OCI-LY7 (cell line): ENCODE measurements around the gene FUT8. TPM values are rescaled to one million over a fixed set of nuclear protein-coding genes. Genes with fewer than 3 reads are reported as not detected.

Source experiments
- BruUV-seq: library from RNA; stranded (reverse); fragments of 400-500 nt; replicated peaks from 2 replicates; lab custom pipeline; 2021; lab: Mats Ljungman, UMichigan
- CTCF ChIA-PET: fragments of 300-600 bp; sonication (Branson Sonifier 250); formaldehyde crosslinking; loops from one replicate; lab custom pipeline; 2022; ENCODE audit warnings: antibody characterized with exemption; ENCODE audit not compliant: unreplicated experiment; lab: Charles Lee
- POLR2A ChIA-PET: fragments of 300-600 bp; sonication (Branson Sonifier 250); formaldehyde crosslinking; loops from one replicate; lab custom pipeline; 2022; ENCODE audit warnings: antibody characterized with exemption; lab: Charles Lee
- DNase-seq: peaks from one replicate; pipeline ENCODE4 v3.0.0-alpha.2; 2015; ENCODE audit warnings: low spot score
- H2AFZ ChIP-seq: fragments of 200-600 bp; sonication (generic), shearing (Covaris generic); 2 replicates; pipeline ENCODE4 v1.6.1; 2014; ENCODE audit warnings: mild to moderate bottlenecking, antibody characterized with exemption, low read length, moderate library complexity
- H3K27ac ChIP-seq: fragments of 200-600 bp; sonication (generic); 2 replicates; pipeline ENCODE4 v1.5.1; 2014; ENCODE audit warnings: mixed run types, low read depth, mild to moderate bottlenecking, moderate library complexity, low read length, inconsistent platforms; ENCODE audit not compliant: poor library complexity, severe bottlenecking
- H3K36me3 ChIP-seq: fragments of 200-600 bp; sonication (generic); 2 replicates; pipeline ENCODE4 v1.6.1; 2014; ENCODE audit warnings: mild to moderate bottlenecking, antibody characterized with exemption, low read length, moderate library complexity, mixed read lengths; ENCODE audit not compliant: insufficient read depth
- H3K4me1 ChIP-seq: fragments of 200-600 bp; sonication (generic); 2 replicates; pipeline ENCODE4 v1.5.1; 2014; ENCODE audit warnings: mild to moderate bottlenecking, low read length; ENCODE audit not compliant: insufficient read depth, poor library complexity, severe bottlenecking
- H3K4me2 ChIP-seq: fragments of 200-600 bp; sonication (generic); 2 replicates; pipeline ENCODE4 v1.6.1; 2014; ENCODE audit warnings: mild to moderate bottlenecking, low read length
- H3K4me3 ChIP-seq: fragments of 200-600 bp; sonication (generic); 2 replicates; pipeline ENCODE4 v1.5.1; 2014; ENCODE audit warnings: mild to moderate bottlenecking, low read depth, low read length; ENCODE audit not compliant: poor library complexity, severe bottlenecking
- H3K79me2 ChIP-seq: fragments of 200-600 bp; sonication (generic); 2 replicates; pipeline ENCODE4 v1.6.1; 2016; ENCODE audit warnings: low read depth, mild to moderate bottlenecking, low read length, moderate library complexity, mixed read lengths; ENCODE audit not compliant: insufficient read depth
- H3K9me2 ChIP-seq: fragments of 200-600 bp; sonication (generic); 2 replicates; pipeline ENCODE4 v1.6.1; 2016; ENCODE audit warnings: mild to moderate bottlenecking, low read length, mixed read lengths; ENCODE audit not compliant: insufficient read depth
- H3K9me3 ChIP-seq: fragments of 200-600 bp; sonication (generic); 2 replicates; pipeline ENCODE4 v1.6.1; 2014; ENCODE audit warnings: mild to moderate bottlenecking, mixed run types, low read length, mixed read lengths
- H4K20me1 ChIP-seq: fragments of 200-600 bp; sonication (generic); 2 replicates; pipeline ENCODE4 v1.6.1; 2014; ENCODE audit warnings: mild to moderate bottlenecking, antibody characterized with exemption, low read length, moderate library complexity, mixed read lengths; ENCODE audit not compliant: insufficient read depth
- EZH2phosphoT487 ChIP-seq: fragments of 200-600 bp; sonication (generic); IDR thresholded peaks from 2 replicates; pipeline ENCODE4 v1.6.1; 2018; ENCODE audit warnings: low read depth, borderline replicate concordance, mild to moderate bottlenecking, mixed run types, antibody characterized with exemption, low read length, moderate library complexity, mixed read lengths
- intact Hi-C: fragments of 100-400 bp; cut with micrococcal nuclease; formaldehyde crosslinking; loops from one replicate; pipeline ENCODE4 v1.10.0; 2022; ENCODE audit not compliant: unreplicated experiment
- total RNA-seq, 2 experiments: library from RNA; depleted of rRNA in 1 of 2; stranded (reverse); fragments of >200 nt in 1 of 2; shearing (Covaris generic) in 1 of 2; gene quantifications; 2 replicates each; pipeline ENCODE4 v1.2.3, GENCODE V29; 2014 to 2022
- TF ChIP-seq, protein P1 (sequence below): fragments of 200-600 bp; sonication (generic); conservative IDR thresholded peaks from 2 replicates; pipeline ENCODE4 v1.5.1; 2014; ENCODE audit warnings: mild to moderate bottlenecking, antibody characterized with exemption, low read length, moderate library complexity, mixed read lengths

FUT8 gene
- total RNA-seq, 2 experiments from 2014 or later = 90.3 to 174 TPM

DNA sequence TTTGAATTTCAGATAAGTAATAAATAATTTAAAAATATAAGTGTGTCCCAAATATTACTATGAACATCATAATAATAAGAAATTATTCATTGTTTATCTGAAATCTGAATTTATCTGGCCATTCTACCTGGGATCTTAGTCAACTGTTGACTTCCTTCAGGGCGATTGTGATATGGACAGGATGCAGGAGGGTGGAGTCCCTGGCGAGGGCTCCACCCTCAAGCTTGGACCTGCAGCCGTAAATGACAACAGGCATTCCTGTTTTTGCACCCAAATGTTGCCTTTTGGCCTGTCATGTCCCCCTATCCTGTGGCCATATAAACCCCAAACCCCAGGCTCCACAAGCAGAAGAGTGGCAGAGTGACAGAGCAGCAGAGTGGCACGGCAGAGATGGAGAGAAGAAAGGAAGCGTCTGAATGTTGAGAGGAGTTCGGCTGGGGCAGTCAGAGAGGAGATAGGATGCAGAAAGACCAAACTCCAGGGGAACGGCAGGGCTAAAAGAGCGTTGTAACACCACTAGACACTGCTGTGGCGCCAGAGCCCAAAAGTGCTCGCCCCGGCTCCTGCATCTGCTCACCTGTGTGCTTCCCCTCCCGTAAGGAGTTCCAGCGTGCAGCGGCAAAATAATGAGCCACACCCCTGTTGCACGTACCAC lies 39.4 kb upstream of the FUT8 start:
- no peaks in the 10 kb centered on the region for H3K9me3 ChIP-seq
- no peaks in the 10 kb centered on the region for H4K20me1 ChIP-seq
- no peak for TF ChIP-seq EZH2phosphoT487
- TF ChIP-seq, protein P1, sequence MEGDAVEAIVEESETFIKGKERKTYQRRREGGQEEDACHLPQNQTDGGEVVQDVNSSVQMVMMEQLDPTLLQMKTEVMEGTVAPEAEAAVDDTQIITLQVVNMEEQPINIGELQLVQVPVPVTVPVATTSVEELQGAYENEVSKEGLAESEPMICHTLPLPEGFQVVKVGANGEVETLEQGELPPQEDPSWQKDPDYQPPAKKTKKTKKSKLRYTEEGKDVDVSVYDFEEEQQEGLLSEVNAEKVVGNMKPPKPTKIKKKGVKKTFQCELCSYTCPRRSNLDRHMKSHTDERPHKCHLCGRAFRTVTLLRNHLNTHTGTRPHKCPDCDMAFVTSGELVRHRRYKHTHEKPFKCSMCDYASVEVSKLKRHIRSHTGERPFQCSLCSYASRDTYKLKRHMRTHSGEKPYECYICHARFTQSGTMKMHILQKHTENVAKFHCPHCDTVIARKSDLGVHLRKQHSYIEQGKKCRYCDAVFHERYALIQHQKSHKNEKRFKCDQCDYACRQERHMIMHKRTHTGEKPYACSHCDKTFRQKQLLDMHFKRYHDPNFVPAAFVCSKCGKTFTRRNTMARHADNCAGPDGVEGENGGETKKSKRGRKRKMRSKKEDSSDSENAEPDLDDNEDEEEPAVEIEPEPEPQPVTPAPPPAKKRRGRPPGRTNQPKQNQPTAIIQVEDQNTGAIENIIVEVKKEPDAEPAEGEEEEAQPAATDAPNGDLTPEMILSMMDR = no peak
- CTCF ChIA-PET = no interaction called here
- intact Hi-C loops = no loop called here
- POLR2A ChIA-PET = interaction anchor here (2.2 kb wide), 1 partner anchor 12 kb away, joined by 6 read pairs; no protein-coding TSS in a partner anchor
- H3K4me1 ChIP-seq = peaks cover 20% of the 10 kb centered on the region
- BruUV-seq = no TSS peak
- H3K79me2 ChIP-seq = no peaks in the 10 kb centered on the region
- no peak overlapping the region for H3K27ac ChIP-seq
- DNase-seq = no peak
- no peaks in the 10 kb centered on the region; the same call in 1 of the 2 replicates for H3K36me3 ChIP-seq
- H3K9me2 ChIP-seq = no peaks in the 10 kb centered on the region
- no peak overlapping the region; the same call in 1 of the 2 replicates for H3K4me2 ChIP-seq
- H2AFZ ChIP-seq = no peak overlapping the region
- H3K4me3 ChIP-seq = no peak overlapping the region

- CTCF ChIA-PET = no interaction called here
Measured at GRCh38 chr14:65373671-65374039, 38.9 kb upstream of the FUT8 start.

More at GRCh38 chr14:65373671-65374039, 38.9 kb upstream of the FUT8 start:
- no peak for DNase-seq
- Histone ChIP-seq H3K9me2 (no peaks in the 10 kb centered on the region), H3K9me3 (no peaks in the 10 kb centered on the region), H2AFZ (no peak overlapping the region), H3K4me2 (no peak overlapping the region), H3K36me3 (no peaks in the 10 kb centered on the region; the same call in 1 of the 2 replicates), H3K27ac (no peak overlapping the region), H4K20me1 (no peaks in the 10 kb centered on the region), H3K4me3 (no peak overlapping the region), H3K4me1 (peaks cover 24% of the 10 kb centered on the region), H3K79me2 (no peaks in the 10 kb centered on the region)
- POLR2A ChIA-PET = interaction anchor here (2.2 kb wide), 1 partner anchor 13 kb away, joined by 6 read pairs; no protein-coding TSS in a partner anchor
- no TSS peak for BruUV-seq
- intact Hi-C loops = no loop called here
- TF ChIP-seq, protein P1 = no peak
- no peak for TF ChIP-seq EZH2phosphoT487
